GM21423 (cell line): Measurements from ENCODE around the gene SNX32.
"Not testable (repeated sequence)": the region's sequence is repeated elsewhere in the genome, so short reads cannot be mapped to it uniquely, and the experiment has no call there.

Experiments used
- ATAC-seq: cut with Tn5 transposase; IDR thresholded peaks from one replicate; pipeline ENCODE4 v1.9.1; 2021; ENCODE audit warnings: mild to moderate bottlenecking, moderate library complexity; ENCODE audit not compliant: unreplicated experiment

Gene SNX32

DNA sequence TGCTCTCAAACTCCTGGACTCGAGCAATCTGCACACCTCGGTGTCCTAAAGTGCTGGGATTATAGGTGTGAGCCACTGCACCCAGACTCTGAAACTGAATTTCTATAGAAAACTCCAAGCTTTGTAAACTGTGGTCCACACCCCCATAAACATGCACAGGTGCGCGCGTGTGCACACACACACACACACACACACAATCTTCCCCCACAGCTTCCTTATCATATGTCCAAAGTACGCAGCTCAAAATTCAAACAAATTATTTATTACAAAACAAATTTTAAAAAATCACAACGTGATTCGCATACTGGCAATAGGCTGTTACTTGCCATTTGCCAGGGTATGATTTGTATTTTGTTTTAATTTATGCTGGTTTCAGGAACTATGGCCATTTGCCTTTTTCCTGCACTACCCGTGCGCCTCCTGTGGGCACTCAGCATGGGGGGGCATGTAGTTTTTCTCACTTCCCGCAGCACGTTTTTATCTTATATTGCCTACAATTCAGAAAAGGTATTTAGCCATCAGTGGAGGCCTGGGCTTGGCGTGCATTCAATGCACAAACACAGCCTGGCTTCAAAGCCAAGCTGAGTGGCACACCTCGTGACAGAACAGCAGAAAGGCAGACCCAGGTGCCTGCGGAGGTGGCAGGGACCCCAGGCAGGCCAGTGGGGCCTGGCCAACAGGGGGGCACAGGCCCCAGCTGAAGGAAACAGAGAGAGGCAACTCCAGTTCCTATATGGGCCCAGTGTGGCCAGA lies 10.8 kb upstream of the SNX32 start:
- ATAC-seq, result no peak

DNA sequence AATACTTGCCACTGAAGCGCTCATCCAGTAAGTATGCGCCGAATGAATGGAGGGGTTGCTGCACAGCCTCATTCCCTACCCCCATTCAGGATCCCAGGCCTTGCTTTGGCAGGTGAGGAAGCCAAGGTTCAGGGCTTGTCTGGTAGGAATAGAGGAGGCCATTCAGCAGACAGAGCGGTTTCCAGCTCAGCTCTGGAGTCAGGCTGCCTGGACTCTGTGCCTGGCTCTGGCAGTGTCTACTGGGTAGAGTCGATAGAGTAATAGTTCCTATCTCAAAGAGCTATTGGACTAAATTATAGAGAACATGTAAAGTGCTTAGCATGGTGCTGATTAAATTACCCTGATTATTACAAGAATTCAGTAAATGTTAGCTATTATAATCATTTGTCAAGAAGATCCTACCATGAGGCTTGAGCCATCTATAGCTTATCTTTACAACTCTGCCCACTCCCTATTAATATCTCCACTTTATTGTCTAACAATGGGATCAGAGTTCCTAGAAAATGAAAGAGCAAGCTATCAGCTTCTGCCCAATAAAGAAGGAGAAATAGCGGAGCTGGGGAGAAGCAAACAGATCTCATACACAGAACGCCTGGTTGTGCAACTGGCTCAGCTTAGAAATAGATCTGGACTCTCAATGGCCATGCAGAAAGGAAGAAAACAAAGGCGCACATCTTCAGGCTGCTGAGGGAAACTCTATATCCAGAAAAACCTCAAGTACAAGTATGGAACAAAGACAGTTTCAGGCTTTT lies 6.6 kb upstream of the SNX32 start:
- no peak for ATAC-seq

- no peak for ATAC-seq
Observed at GRCh38 chr11:65829459-65829858, 4.3 kb upstream of the SNX32 start.

DNA sequence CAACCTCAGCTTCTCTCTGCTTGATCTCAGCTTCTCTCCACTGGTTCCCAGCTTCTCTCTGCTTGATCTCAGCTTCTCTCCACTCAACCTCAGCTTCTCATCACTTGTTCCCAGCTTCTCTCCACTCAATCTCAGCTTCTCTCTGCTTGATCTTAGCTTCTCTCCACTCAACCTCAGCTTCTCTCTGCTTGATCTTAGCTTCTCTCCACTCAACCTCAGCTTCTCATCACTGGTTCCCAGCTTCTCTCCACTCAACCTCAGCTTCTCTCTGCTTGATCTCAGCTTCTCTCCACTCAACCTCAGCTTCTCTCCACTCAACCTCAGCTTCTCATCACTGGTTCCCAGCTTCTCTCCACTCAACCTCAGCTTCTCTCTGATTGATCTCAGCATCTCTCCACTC lies 1.5 kb upstream of the SNX32 start:
- not testable (repeated sequence) for ATAC-seq

DNA sequence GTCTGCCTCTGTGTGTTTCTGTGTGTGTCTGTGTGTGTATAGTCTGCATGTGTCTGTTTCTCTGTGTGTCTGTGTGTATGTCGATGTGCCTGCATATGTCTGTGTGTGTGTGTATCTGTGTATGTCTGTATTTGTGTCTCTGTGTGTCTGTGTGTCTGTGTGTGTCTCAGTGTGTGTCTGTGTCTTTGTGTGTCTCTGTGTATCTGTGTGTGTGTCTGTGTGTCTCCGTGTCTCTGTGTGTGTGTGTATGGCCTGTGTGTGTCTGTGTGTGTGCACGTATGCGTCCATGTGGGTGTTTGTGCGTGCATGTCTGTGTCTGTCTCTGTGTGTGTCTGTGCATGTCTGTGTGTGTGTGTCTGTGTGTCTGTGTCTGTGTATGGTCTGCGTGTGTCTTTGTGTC lies 439 bp downstream of the SNX32 start:
- ATAC-seq, result no peak

DNA sequence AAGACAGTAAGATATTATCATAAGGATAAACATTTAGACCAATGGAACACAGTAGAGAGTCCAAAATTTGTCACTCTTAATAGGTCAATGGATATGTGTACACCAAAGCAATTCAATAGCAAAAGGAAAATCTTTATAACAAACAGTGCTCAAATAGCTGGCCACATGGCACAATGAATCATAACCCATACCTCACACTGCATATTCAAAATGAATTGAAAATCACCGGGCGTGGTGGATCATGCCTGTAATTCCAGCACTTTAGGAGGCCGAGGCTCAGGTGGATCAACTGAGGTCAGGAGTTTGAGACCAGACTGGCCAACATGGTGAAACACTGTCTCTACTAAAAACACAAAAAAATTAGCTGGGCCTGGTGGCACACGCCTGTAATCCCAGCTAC lies 8.4 kb downstream of the SNX32 start:
- no peak for ATAC-seq

DNA sequence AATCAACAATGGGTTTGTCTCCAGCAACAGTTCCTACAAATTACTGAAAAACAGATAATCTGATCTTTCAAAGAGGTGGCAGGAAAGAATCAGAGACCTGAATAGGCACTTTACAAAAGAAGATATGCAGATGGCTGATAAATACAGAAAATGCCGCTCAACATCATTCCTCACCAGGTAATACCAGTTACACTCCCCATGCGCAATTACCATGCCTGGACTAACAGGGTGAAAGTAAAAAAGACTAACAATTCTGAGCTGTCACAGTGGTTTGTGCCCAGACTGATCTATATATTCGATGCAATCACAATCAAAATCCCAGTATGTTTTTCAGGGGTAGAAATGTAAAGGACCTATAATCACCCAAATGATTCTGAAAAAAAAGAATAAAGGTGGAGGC lies 10.0 kb downstream of the SNX32 start:
- ATAC-seq, result no peak

DNA sequence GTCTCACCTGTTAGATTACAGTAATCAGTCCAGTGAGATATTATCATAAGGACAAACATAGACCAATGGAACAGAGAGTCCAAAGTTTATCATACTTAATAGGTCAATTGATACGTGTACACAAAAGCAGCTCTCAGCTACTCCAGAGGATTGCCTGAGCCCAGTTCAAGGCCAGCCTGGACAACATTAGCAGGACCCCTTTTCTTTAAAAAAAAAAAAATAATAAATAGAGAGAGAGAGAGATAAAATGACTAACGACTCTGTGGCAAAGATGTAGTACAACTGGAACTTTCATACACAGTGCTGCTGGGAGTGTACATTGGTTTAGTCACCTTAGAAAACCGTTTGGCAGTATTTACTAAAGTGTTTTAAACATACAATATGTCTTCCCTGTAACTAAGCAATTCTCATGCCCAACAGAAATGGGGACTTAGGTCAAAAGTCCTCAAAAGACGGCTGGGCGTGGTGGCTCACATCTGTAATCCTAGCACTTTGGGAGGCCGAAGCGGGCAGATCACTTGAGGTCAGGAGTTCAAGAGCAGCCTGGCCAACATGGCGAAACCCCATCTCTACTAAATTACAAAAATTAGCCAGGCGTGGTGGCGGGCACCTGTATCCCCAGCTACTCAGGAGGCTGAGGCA lies 10.6 kb downstream of the SNX32 start:
- no peak for ATAC-seq

DNA sequence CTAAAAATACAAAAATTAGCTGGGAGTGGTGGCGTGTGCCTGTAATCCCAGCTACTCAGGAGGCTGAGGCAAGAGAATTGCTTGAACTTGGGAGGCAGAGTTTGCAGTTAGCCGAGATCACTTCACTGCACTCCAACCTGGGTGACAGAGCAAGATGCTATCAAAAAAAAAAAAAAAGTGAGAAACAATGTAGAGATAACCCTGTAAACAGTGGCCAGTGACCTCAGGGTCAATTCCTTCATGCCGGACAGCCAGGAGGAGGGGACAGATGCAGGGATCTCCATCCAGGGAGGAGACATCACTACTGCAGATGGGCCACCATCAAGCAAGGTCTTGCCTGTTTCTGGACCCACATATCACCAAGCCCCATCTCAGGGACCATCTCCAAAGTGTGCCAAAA lies 14.0 kb downstream of the SNX32 start:
- ATAC-seq, result no peak

GRCh38 chr11:65848693-65849092 lies 14.9 kb downstream of the SNX32 start:
- not testable (repeated sequence) for ATAC-seq

DNA sequence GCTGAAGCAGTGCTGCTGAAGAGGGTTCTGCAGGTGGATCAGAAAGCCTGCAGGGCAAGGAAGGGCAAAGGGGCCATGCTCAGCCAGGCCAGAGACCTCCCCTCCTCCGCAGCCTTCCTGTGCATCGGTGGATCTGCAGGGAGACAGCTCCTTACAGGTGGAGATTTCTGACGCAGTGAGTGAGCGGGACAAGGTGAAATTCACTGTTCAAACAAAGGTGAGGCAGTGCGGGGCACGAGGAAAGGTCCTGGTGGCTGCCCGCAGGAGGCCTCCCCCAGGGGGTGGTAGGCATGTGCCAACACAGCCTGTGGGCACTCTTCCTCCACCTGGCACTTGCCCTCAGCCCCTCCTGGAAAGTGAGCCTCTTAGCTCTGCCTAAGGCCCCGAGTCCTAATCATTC lies 15.6 kb downstream of the SNX32 start:
- no peak for ATAC-seq

DNA sequence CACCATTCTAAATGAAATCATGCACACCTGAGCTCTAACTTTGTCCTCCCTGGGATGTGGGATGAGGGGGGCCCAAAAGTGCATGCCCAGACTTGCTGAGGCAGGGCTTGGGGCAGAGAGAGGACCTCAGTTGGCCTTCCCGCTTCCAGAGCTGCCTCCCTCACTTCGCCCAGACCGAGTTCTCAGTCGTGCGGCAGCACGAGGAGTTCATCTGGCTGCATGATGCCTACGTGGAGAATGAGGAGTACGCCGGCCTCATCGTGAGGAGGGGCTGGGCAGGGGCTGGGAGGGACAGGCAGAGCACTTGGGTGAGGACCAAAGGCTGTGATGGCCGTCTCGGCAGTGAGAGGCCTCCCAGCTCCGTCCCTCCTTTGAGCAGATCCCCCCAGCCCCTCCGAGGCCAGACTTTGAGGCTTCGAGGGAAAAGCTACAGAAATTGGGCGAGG lies 16.0 kb downstream of the SNX32 start:
- no peak for ATAC-seq

DNA sequence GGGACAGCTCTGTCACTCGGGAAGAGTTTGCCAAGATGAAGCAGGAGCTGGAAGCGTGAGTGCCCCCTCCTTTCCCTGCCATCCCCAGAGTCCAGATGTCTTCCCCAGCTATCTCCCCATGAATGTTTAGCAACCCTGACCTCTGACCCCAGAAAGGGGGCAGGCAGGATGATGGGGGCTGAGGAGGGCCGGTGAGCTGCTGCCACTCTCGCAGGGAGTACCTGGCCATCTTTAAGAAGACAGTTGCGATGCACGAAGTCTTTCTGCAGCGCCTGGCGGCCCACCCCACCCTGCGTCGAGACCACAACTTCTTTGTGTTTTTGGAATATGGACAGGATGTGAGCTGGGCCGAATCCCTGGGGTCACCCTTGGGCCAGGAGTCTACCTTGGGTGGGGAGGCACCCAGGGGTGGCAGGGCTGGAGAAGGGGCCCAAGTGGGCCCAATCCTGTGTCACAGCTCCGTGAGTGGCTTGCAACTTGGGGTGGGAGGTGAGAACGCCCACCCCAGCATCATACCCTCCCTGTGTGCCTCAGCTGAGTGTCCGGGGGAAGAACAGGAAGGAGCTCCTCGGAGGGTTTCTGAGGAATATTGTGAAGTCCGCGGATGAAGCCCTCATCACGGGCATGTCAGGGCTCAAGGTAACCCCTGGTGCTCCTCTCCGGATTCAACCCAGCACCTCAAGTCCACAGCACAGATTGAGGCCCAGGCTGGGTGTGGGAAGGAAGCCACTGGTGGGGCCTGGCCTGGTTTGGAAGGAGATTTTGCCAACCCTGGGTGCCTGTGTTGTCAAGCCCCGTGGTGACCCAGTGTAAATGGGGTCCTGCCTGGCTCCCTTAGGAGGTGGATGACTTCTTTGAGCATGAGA lies 16.7 kb downstream of the SNX32 start:
- ATAC-seq, result no peak

DNA sequence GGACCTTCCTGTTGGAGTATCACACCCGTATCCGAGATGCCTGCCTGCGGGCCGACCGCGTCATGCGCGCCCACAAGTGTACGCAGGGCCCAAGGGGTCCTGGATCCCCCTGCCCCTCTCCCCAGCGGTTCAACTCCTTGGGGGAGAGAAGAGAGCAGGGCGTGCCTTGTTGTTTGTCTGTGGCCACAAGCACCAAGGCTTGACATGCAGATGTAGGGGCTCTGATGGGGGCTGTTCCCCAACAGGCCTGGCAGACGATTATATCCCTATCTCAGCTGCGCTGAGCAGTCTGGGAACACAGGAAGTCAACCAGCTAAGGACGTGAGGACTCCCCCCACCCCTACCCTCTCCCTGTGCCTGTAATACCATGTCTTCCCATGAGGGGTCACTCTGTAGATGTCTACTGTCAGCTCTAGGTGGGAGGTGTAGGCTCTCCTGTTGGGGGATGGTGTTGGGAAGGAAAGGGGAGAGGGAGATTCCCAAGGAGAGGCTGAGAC lies 17.4 kb downstream of the SNX32 start:
- no peak for ATAC-seq

DNA sequence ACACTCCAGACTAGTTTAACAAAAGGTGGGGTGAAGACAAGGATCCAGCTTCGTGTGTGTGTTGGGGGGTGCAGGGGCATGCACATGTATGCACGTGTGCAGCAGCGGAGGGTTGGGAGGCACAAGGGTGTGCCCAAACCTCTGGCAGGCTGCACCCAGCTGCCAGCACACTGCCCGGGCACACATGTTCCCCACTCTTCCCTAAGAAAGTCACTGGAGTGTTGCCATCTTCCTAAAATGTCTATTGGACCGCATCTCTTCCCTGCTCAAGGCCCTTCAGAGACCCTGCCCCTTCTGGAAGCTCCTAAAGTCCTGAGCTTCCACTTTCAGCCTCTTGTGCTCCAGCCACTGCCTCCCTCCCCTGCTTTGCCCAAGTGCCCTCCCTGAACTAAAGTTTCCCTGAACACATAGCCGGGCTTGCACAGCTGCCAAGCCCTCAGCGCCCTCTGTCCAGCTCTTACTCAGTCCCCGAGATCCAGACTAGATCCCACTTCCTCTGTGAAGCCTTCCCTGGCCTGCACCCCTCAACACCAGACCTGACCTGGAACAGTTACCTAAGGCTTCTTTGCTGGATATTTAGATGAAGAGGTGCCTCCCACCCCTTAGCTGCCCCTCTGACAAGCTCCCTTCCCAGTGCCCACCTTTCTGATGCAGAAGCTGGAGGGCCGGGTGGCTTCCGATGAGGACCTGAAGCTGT lies 18.2 kb downstream of the SNX32 start:
- no peak for ATAC-seq

DNA sequence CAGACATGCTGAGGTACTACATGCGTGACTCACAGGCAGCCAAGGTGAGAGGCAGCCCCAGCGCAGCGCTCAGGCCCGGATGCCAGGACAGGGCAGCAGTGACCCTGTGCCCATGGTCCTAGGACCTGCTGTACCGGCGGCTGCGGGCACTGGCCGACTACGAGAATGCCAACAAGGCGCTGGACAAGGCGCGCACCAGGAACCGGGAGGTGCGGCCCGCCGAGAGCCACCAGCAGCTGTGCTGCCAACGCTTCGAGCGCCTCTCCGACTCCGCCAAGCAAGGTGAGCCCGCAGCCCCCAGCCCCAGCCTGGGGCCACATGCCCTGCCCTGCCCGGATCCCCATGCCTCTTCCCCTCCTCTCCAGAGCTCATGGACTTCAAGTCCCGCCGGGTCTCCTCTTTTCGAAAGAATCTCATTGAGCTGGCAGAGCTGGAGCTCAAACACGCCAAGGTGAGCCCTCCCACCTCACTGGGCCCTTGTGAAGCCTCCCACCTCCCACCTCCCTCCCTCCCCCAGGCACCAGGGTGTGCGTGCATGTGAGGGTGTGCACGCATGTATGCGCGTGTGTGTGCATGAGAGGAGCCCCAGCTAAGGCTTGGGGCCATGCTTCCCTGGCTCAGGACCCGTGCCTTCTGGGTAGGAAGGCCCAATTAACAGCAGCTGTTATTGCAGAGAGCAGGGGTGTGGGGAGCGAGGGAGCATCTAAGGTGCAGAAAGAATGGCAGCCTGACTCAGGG lies 18.9 kb downstream of the SNX32 start:
- no peak for ATAC-seq

DNA sequence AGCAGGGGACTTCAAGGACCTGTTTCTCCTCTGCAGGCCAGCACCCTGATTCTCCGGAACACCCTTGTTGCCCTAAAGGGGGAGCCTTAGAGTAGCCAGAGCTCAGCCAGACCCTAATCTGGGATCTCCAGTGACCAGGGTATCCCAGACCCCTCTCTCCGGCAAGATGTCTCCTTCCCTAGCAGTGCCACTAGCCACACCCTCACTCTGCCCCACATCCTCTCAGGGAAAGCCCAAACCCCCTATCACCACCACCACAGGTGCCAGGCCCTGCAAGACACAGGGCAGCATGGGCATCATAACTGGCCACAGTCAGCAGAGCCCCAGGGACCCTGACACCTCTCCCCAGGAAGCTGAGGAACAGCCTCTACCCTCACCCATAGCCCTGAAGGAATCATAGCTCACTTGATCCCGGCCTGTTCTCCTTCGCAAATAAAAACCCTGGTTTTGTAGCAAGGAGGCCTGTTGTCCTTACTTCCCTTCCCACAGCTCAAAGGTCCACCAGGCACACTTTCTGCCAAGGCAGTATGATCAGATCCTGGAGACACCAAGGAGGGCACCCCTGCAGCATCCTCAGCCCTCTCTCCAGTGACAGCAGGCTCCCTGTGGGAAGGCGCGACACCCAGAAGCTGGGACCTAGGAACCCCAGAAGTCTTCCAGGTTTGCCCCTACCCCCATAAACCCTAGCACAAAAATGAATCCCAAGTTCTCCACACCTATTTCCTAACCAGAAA lies 19.6 kb downstream of the SNX32 start:
- no peak for ATAC-seq

DNA sequence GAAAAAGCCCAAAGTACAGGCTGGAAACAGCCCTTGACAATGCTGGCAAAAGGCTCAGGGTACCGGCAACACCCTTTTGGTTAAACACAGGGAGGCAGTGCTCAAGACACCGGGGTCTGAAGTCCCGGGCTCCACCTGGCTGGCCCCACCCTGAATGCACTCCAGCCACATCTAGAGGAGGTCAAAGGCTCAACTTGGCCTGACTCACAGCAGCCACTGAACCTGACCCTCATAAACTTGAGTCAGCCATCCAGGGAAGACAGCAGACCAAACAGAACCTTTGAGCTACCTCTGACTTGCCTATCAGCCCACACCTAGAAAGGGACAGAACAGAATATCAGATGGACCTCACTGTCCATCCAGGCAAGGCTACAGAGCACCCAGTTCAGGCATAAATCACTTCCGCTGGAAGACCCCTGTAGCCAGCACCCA lies 20.4 kb downstream of the SNX32 start:
- ATAC-seq, result no peak
